Gastroesophageal sphincter (tissue), 4 donors: ENCODE results near the gene MTMR12. TPM values are rescaled to one million over a fixed set of nuclear protein-coding genes. Genes with fewer than 3 reads are reported as not detected.

ENCODE experiments used
- ATAC-seq: fragments of 150-250 bp; one replicate; pipeline ENCODE4 v1.9.1; 2016; ENCODE audit warnings: mild to moderate bottlenecking, moderate library complexity
- H3K27ac ChIP-seq, 4 donors: fragments of 200-600 bp; sonication (generic) in 3 of 4; 1 replicate in 3 of 4; 2 replicates in 1 of 4; pipeline ENCODE4 v1.5.1; 2016 to 2019
- H3K27me3 ChIP-seq: fragments of 200-600 bp; sonication (generic); one replicate; pipeline ENCODE4 v1.5.1; 2019
- H3K36me3 ChIP-seq, 2 donors: fragments of 200-600 bp; sonication (generic); one replicate each; pipeline ENCODE4 v1.5.1; 2019; ENCODE audit warnings: control low read depth in 1 of 2
- H3K4me1 ChIP-seq, 3 donors: fragments of 200-600 bp; sonication (generic); 1 replicate in 2 of 3; 2 replicates in 1 of 3; pipeline ENCODE4 v1.5.1; 2016 to 2019; ENCODE audit warnings: control low read depth in 2 of 3
- H3K4me3 ChIP-seq, 2 donors: fragments of 200-600 bp; sonication (generic); one replicate each; pipeline ENCODE4 v1.5.1; 2019; ENCODE audit warnings: mild to moderate bottlenecking in 1 of 2, moderate library complexity in 1 of 2
- H3K9me3 ChIP-seq, 3 donors: fragments of 200-600 bp; sonication (generic); one replicate each; pipeline ENCODE4 v1.5.1; 2017 to 2019; ENCODE audit warnings: control low read depth in 2 of 3
- EP300 ChIP-seq: sonication (generic); formaldehyde crosslinking; IDR thresholded peaks from one replicate; pipeline ENCODE4 v1.6.1; 2017; ENCODE audit warnings: antibody characterized with exemption, mild to moderate bottlenecking
- POLR2A ChIP-seq, 2 donors: fragments of 450-650 bp; IDR thresholded peaks; one replicate each; pipeline ENCODE4 v1.6.1; 2017; ENCODE audit warnings: antibody characterized with exemption in 2 of 2, mild to moderate bottlenecking in 2 of 2, moderate library complexity in 1 of 2
- POLR2AphosphoS5 ChIP-seq: sonication (generic); formaldehyde crosslinking; IDR thresholded peaks from one replicate; pipeline ENCODE4 v1.6.1; 2017; ENCODE audit warnings: antibody characterized with exemption
- WGBS, 2 donors: methylation state at CpG; one replicate each; pipeline ENCODE4 v1.1.5; 2018; ENCODE audit warnings: low coverage in 1 of 2; 5-methylcytosine and 5-hydroxymethylcytosine counted together
- total RNA-seq, 4 donors: library from RNA; depleted of rRNA; stranded (reverse); fragments of >200 nt; gene quantifications; one replicate each; pipeline ENCODE4 v1.1.0, GENCODE V29; 2016
- TF ChIP-seq, protein P1 (sequence below), 4 experiments: fragments of 200-600 bp in 2 of 4; fragments of 450-650 bp in 2 of 4; sonication (generic) in 1 of 4; IDR thresholded peaks; one replicate each; pipeline ENCODE4 v1.5.1; 2017 to 2019; ENCODE audit warnings: antibody characterized with exemption in 4 of 4, mild to moderate bottlenecking in 2 of 4, moderate library complexity in 2 of 4

MTMR12 gene
- total RNA-seq, 4 donors from 2014 or later = 44.2 to 98.9 (median 68.5) TPM

DNA sequence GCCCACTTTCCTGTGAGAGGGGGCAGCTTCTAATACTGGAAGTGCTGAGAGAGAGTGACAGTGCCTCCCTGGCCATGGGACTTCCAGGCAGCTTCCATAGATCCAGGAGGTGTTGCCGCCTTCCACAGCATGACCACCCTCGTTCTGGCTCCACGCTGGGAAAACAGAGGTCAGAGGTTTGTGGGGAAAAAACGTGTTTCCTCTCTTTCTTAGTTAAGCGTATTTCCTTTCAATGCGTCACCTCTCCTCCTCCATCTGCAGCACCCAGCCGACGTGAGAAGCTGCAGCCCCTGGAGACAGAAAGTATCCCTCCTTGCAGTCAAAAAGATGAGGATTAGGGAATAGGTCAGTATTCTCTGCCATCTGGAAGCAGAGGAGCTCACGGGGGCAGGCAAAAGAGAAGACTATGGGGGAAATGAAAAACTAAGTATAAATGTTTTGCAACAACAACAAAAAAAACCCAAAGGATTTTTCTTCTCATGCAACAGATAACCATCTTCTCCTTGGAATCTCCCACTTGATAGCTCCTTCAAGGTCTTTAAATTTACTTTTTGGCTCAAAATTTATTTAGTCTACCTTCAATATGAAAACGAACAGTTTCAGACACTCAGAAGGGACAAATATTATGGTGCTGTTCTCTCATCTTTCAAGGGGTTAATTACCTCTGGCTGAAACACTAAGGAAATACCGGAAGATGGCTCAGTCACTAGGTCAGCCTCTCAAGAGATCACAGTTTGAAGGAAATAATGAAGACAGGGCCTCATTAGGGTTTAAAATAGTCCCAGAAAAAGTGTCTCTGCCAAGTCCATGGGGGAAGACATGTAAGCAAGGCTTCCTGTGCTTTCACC, 38.0 kb downstream of the MTMR12 start:
- no peak for TF ChIP-seq POLR2A (IDR thresholded peaks at IDR 0.05)
- Histone ChIP-seq H3K27me3 (no peaks in the 10 kb centered on the region), H3K4me1 (peaks cover 2 to 47% (median 5%) of the 10 kb centered on the region in 3 donors), H3K27ac (peak overlapping the region in 3 of 4 donors; percentile 12 to 41 (median 27)), H3K36me3 (peaks cover 0 to 49% of the 10 kb centered on the region in 2 donors), H3K4me3 (no peak overlapping the region), H3K9me3 (no peaks in the 10 kb centered on the region)
- ATAC-seq = peak; percentile 46
- 49 to 63% methylated on average over 3 to 9 of the region's 11 CpGs for WGBS, 2 donors

DNA sequence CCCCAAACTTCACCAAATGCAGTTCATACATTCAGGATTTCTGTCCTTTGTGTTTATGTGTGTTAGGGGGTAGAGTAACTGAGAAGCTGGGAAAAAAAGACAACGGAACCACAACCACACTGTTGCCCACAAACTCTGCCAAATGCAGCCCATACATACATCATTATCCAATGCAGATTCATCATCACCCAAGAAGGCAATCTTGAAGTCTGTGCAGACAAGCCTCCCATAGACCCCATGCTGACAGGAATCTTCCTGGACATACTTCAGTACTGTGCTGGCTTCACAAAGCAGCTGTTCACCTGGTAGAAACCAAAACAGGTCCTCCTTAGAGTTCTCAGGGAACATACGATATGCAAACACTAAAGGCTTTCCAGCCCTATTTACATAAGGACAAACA, 38.9 kb downstream of the MTMR12 start:
- Histone ChIP-seq H3K4me1 (peaks cover 2 to 45% (median 5%) of the 10 kb centered on the region in 3 donors), H3K27ac (no peak overlapping the region), H3K36me3 (peaks cover 0 to 59% of the 10 kb centered on the region in 2 donors)

DNA sequence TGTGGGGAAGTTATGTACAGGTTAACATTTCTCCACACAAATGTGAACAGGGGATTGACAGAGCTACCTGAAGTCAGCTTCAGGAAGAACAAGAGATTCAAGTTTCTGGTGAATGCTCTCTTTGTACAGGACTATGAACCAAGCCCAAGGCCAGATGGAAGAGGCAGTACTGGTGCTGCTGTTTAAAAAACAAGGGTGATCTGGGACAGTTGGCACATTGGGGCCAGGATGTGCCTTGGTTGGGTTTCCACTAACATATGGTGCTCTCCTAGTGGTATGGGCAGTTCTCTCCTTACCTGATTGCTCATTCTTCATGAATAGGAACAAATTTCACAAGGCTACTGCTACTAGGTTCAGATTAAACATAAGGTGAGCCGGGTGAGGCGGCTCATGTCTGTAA, 40.0 kb downstream of the MTMR12 start:
- no peak overlapping the region for H3K27ac ChIP-seq
- no peak overlapping the region for H3K4me3 ChIP-seq
- ATAC-seq = no peak
- peaks cover 0 to 70% of the 10 kb centered on the region in 2 donors for H3K36me3 ChIP-seq
- no CpG with 5 or more reads among the region's 2 CpGs for WGBS, 2 donors
- H3K27me3 ChIP-seq = no peaks in the 10 kb centered on the region
- H3K4me1 ChIP-seq = peaks cover 0 to 35% (median 5%) of the 10 kb centered on the region in 3 donors
- H3K9me3 ChIP-seq = no peaks in the 10 kb centered on the region
- no peak for TF ChIP-seq EP300

More for the DNA sequence above, 38.9 kb downstream of the MTMR12 start:
- WGBS, 2 donors = 95 to 100% methylated on average over 1 to 2 of the region's 2 CpGs
- TF ChIP-seq POLR2A (IDR thresholded peaks at IDR 0.05) (no peak), POLR2AphosphoS5 (no peak), EP300 (no peak)
- TF ChIP-seq, protein P1, sequence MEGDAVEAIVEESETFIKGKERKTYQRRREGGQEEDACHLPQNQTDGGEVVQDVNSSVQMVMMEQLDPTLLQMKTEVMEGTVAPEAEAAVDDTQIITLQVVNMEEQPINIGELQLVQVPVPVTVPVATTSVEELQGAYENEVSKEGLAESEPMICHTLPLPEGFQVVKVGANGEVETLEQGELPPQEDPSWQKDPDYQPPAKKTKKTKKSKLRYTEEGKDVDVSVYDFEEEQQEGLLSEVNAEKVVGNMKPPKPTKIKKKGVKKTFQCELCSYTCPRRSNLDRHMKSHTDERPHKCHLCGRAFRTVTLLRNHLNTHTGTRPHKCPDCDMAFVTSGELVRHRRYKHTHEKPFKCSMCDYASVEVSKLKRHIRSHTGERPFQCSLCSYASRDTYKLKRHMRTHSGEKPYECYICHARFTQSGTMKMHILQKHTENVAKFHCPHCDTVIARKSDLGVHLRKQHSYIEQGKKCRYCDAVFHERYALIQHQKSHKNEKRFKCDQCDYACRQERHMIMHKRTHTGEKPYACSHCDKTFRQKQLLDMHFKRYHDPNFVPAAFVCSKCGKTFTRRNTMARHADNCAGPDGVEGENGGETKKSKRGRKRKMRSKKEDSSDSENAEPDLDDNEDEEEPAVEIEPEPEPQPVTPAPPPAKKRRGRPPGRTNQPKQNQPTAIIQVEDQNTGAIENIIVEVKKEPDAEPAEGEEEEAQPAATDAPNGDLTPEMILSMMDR (IDR thresholded peaks at IDR 0.05) = no peak
- H3K4me3 ChIP-seq = no peak overlapping the region
- no peak for ATAC-seq
- no peaks in the 10 kb centered on the region for H3K27me3 ChIP-seq
- H3K9me3 ChIP-seq = no peaks in the 10 kb centered on the region

DNA sequence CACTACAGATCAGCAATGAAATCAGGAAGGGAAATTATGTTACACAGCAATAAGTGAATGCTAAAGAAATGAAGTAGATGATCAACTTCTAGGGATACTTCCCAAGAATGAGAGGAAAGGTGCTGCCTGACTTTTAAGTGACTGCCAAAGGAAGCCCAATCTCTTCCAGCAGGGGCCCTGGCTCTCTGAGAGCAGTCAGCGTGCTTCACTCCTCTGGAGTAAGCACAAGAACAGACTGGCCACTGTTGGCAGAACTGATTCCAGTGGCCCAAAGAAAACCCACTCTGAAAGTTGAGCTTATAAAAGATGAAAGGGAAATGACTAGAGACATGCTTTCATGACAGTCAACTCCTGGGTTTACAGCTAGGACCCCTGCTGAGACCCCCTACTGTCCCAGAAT, 41.8 kb downstream of the MTMR12 start:
- H3K36me3 ChIP-seq = peaks cover 0 to 88% of the 10 kb centered on the region in 2 donors
- no peak overlapping the region for H3K27ac ChIP-seq

DNA sequence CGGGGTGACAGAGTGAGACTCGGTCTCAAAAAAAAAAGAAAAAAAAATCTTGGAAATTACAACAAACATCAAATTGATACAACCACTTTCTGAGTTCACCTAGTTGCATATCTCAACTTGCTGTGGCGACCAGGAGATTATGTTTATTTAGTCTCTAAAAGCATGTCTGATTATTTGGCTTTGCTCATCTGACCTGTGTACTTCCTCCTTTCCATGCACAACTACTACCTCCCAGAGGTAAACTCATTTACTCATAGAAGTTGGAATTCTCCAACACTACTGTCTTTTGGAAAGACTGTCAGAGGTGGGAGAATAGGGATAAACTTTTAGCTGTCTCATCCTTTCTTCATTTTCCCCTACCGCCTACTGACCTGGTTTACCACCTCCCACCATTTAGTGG, 42.6 kb downstream of the MTMR12 start:
- H3K27me3 ChIP-seq = no peaks in the 10 kb centered on the region
- no peak overlapping the region for H3K4me3 ChIP-seq
- no peak for ATAC-seq
- TF ChIP-seq POLR2AphosphoS5 (no peak), EP300 (no peak), POLR2A (IDR thresholded peaks at IDR 0.05) (no peak)
- TF ChIP-seq, protein P1 (IDR thresholded peaks at IDR 0.05) = no peak
- 93 to 96% methylated on average over 3 to 4 of the region's 4 CpGs for WGBS, 2 donors
- H3K4me1 ChIP-seq = peaks cover 0 to 18% (median 0%) of the 10 kb centered on the region in 3 donors
- no peak overlapping the region for H3K27ac ChIP-seq
- H3K9me3 ChIP-seq = no peaks in the 10 kb centered on the region
- H3K36me3 ChIP-seq = peaks cover 0 to 90% of the 10 kb centered on the region in 2 donors

More for the DNA sequence above, 41.8 kb downstream of the MTMR12 start:
- TF ChIP-seq EP300 (no peak), POLR2AphosphoS5 (no peak), POLR2A (IDR thresholded peaks at IDR 0.05) (no peak)
- TF ChIP-seq, protein P1 (IDR thresholded peaks at IDR 0.05) = no peak
- no peaks in the 10 kb centered on the region for H3K9me3 ChIP-seq
- H3K4me3 ChIP-seq = no peak overlapping the region
- H3K4me1 ChIP-seq = peaks cover 0 to 18% (median under 1%) of the 10 kb centered on the region in 3 donors
- 100% methylated on average over 1 of the region's 1 CpG; no CpG with 5 or more reads in 1 of the 2 donors for WGBS, 2 donors
- no peaks in the 10 kb centered on the region for H3K27me3 ChIP-seq
- ATAC-seq = no peak

DNA sequence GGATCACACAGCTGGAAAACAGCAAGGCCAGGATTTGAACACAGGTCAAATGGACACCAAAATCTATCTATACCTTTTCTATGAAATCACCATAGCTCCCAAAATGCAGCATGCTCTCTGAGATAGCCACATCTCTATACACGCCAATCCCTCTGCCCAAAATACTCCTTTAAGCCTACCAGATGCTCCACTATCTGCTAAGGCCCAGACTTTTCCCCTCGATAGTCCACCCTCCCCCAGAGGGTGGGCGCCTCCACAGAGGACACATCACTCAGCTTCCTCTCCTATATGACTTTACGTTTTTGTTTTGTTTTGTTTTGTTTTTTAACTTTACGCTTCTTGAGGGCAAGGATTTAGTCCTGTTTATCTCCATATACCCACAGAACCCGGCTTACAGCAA, 46.8 kb downstream of the MTMR12 start:
- peaks cover 0 to 95% of the 10 kb centered on the region in 2 donors for H3K36me3 ChIP-seq
- WGBS, 2 donors = 91 to 94% methylated on average over 5 of the region's 6 CpGs
- ATAC-seq = no peak
- TF ChIP-seq POLR2AphosphoS5 = no peak
- TF ChIP-seq EP300 = no peak
- TF ChIP-seq, protein P1 (IDR thresholded peaks at IDR 0.05) = no peak
- TF ChIP-seq POLR2A (IDR thresholded peaks at IDR 0.05) = no peak
- H3K4me1 ChIP-seq = peaks cover 0 to 15% (median 0%) of the 10 kb centered on the region in 3 donors
- H3K27me3 ChIP-seq = no peaks in the 10 kb centered on the region
- no peaks in the 10 kb centered on the region for H3K9me3 ChIP-seq
- no peak overlapping the region for H3K27ac ChIP-seq
- no peak overlapping the region for H3K4me3 ChIP-seq
